ENCODE data around the gene ANK2. TPM values are rescaled to one million over a fixed set of nuclear protein-coding genes. Genes with fewer than 3 reads are reported as not detected.

The ANK2 gene
- total RNA-seq, 1 donor from 2014 or later = 1,513 TPM

GRCh38 chr4:113090954-113091353 lies 41.5 kb downstream of the ANK2 start:
- Mint-ChIP-seq H3K4me1 (ENCODE audit: low read depth, unreplicated experiment) (peaks cover 44% of the 10 kb centered on the region), H3K27me3 (ENCODE audit: unreplicated experiment) (peaks cover 6% of the 10 kb centered on the region), H3K4me3 (ENCODE audit: unreplicated experiment) (no peak overlapping the region), H3K9me3 (ENCODE audit: unreplicated experiment) (peaks cover 8% of the 10 kb centered on the region), H3K36me3 (ENCODE audit: unreplicated experiment) (no peaks in the 10 kb centered on the region), H3K27ac (ENCODE audit: unreplicated experiment) (no peak overlapping the region)
- no peak for TF ChIP-seq CTCF (IDR thresholded peaks at IDR 0.05; ENCODE audit: partially characterized antibody, unreplicated experiment)
- DNase-seq = no peak

- Mint-ChIP-seq H3K27ac (ENCODE audit: unreplicated experiment) (peak overlapping the region; percentile 89), H3K4me1 (ENCODE audit: low read depth, unreplicated experiment) (peaks cover 39% of the 10 kb centered on the region), H3K36me3 (ENCODE audit: unreplicated experiment) (no peaks in the 10 kb centered on the region), H3K27me3 (ENCODE audit: unreplicated experiment) (peaks cover 11% of the 10 kb centered on the region), H3K9me3 (ENCODE audit: unreplicated experiment) (peaks cover 10% of the 10 kb centered on the region), H3K4me3 (ENCODE audit: unreplicated experiment) (peak overlapping the region; percentile 71)
- TF ChIP-seq CTCF (IDR thresholded peaks at IDR 0.05; ENCODE audit: partially characterized antibody, unreplicated experiment) = no peak
- peak; percentile 36 for DNase-seq
Observed at GRCh38 chr4:113094331-113094730, 44.9 kb downstream of the ANK2 start.

GRCh38 chr4:113094802-113095201 lies 45.3 kb downstream of the ANK2 start:
- DNase-seq = no peak
- Mint-ChIP-seq H3K36me3 (ENCODE audit: unreplicated experiment) (no peaks in the 10 kb centered on the region), H3K27ac (ENCODE audit: unreplicated experiment) (no peak overlapping the region), H3K4me1 (ENCODE audit: low read depth, unreplicated experiment) (peaks cover 44% of the 10 kb centered on the region), H3K9me3 (ENCODE audit: unreplicated experiment) (peaks cover 12% of the 10 kb centered on the region), H3K27me3 (ENCODE audit: unreplicated experiment) (peaks cover 15% of the 10 kb centered on the region), H3K4me3 (ENCODE audit: unreplicated experiment) (peak overlapping the region; percentile 10)
- peak; percentile 79 for TF ChIP-seq CTCF (IDR thresholded peaks at IDR 0.05; ENCODE audit: partially characterized antibody, unreplicated experiment)

GRCh38 chr4:113101669-113102068 lies 52.2 kb downstream of the ANK2 start:
- no peak for DNase-seq
- Mint-ChIP-seq H3K4me3 (ENCODE audit: unreplicated experiment) (peak overlapping the region; percentile 14), H3K9me3 (ENCODE audit: unreplicated experiment) (peaks cover 6% of the 10 kb centered on the region), H3K27me3 (ENCODE audit: unreplicated experiment) (peaks cover 14% of the 10 kb centered on the region), H3K4me1 (ENCODE audit: low read depth, unreplicated experiment) (peaks cover 38% of the 10 kb centered on the region), H3K27ac (ENCODE audit: unreplicated experiment) (no peak overlapping the region), H3K36me3 (ENCODE audit: unreplicated experiment) (no peaks in the 10 kb centered on the region)
- no peak for TF ChIP-seq CTCF (IDR thresholded peaks at IDR 0.05; ENCODE audit: partially characterized antibody, unreplicated experiment)

GRCh38 chr4:113103556-113103955 lies 54.1 kb downstream of the ANK2 start:
- no peak overlapping the region for H3K27ac Mint-ChIP-seq (ENCODE audit: unreplicated experiment)

More at GRCh38 chr4:113103556-113103955, 54.1 kb downstream of the ANK2 start:
- no peak for TF ChIP-seq CTCF (IDR thresholded peaks at IDR 0.05; ENCODE audit: partially characterized antibody, unreplicated experiment)
- DNase-seq = no peak
- H3K9me3 Mint-ChIP-seq (ENCODE audit: unreplicated experiment) = peaks cover 9% of the 10 kb centered on the region
- peaks cover 34% of the 10 kb centered on the region for H3K4me1 Mint-ChIP-seq (ENCODE audit: low read depth, unreplicated experiment)
- H3K27me3 Mint-ChIP-seq (ENCODE audit: unreplicated experiment) = peaks cover 14% of the 10 kb centered on the region
- H3K4me3 Mint-ChIP-seq (ENCODE audit: unreplicated experiment) = no peak overlapping the region
- H3K36me3 Mint-ChIP-seq (ENCODE audit: unreplicated experiment) = no peaks in the 10 kb centered on the region

Data from glutamatergic neuron (in vitro differentiated cells).